ENCODE results near the gene FOXA2.

The FOXA2 gene

DNA sequence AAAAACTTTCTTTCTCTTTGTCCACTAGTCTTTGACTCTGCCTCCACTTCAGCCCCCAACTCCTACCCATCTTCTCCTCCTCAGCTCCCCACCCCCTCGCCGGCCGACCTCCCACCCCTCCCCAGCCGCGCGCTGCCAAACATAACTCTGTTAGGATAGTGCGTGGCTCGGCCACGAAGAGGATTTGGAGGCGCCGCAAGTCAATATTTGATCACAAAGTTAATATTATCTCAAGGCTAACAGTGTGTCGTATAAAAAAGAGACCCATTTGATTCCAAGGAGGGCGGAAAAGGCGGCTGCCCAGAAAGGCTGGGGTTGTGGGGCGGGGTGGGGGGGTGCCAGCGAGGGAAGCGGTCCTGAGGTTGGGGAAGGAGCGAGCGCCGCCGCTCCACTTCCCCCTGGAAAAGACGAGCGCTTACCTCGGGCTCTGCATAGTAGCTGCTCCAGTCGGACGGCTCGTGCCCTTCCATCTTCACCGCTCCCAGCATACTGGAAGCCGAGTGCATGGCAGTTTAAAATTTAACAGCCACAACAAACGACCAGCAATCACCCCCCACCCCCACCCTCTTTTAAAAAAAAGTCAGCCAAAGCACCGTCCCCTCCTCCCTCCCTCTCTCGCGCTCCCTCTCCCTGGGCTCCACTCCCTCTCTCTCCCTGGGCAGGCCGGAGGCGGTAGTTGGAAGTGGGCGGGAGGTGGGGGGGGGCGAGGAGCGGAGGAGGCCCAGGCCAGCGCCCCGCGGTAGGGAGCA, 425 bp downstream of the FOXA2 start:
- no peak for DNase-seq

DNA sequence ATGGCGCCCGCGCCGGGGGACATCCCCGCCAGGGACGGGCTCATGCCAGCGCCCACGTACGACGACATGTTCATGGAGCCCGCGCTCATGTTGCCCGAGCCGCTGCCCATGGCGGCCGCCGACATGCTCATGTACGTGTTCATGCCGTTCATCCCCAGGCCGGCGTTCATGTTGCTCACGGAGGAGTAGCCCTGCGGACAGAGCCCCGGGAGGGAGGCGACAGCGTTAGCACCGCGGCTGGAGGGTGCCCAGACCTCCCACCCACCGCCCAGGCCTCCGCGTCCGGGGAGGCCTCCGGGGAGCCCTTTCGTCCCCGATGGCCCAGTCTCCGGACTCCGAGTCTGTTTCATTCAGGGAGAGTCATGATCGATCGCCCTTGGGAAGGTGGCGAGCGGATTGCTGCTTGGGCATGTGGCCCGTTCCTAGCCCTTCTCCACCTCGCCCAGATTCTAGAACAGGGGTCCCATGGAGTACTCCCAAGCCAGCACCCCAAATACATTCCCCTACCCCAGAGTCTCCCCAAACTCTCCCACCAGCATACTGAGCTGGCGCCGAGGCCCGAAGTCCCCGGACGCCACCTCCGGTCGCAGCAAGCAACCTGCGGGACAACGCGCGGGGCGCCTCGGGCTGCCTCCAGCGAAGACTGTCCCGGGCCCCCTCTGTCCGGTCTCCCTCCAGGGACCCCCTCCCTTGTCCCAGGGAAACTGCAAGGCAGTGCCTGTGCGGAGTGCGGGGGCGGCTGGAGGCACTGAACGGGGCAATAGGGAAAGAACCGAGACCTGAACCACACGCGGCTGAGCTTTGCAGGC, 1.2 kb downstream of the FOXA2 start:
- no peak for DNase-seq

DNA sequence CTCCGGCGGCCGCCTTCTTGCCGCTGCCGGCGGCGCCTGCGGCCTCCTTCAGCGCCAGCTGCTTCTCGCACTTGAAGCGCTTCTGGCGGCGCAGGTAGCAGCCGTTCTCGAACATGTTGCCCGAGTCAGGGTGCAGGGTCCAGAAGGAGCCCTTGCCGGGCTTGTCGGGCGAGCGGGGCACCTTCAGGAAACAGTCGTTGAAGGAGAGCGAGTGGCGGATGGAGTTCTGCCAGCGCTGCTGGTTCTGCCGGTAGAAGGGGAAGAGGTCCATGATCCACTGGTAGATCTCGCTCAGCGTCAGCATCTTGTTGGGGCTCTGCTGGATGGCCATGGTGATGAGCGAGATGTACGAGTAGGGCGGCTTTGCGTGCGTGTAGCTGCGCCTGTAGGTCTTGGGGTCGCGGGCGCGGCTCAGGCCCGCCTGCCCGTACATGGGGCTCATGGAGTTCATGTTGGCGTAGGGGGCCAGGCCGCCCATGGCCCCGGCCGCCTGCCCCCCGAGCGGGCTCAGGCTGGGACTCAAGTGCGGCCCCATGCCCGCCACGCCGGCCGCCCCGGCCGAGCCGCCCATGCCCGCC, 1.9 kb downstream of the FOXA2 start:
- no peak for DNase-seq

DNA sequence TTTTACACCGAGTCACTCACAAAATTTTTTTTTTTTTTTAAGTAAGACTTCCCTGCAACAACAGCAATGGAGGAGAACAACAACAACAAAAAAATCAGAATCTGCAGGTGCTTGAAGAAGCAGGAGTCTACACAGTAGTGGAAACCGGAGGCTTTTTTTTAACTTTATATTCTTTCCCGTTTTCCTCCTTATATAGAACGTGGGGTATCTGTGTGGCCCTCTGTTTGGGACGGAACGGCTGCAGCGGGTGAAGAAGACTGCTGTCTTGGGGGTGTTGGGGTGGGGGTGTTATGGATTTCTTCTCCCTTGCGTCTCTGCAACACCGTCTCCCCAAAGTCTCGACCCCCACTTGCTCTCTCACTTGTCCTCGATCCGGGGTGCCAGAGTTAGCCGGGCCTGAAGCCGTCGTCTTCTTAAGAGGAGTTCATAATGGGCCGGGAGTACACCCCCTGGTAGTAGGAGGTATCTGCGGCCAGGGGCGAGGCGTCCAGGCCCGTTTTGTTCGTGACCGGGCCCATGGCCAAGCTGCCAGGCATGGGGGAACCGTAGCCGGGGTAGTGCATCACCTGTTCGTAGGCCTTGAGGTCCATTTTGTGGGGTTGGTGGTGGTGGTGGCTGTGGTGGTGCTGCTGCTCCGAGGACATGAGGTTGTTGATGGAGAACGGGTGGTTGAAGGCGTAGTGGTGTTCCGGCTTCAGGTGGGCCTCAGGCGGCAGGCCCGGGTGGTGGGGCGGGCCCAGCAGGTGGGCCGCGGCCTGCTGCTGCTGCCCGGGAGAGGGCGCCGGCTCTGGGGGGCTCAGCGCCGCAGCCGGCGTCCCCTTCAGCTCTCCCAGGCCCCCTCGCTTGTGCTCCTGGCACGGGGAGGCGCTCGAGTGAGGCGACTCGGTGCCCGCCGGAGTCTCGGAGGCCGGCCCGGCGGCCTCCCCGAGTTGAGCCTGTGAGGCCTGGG, 2.7 kb downstream of the FOXA2 start:
- no peak for DNase-seq

DNA sequence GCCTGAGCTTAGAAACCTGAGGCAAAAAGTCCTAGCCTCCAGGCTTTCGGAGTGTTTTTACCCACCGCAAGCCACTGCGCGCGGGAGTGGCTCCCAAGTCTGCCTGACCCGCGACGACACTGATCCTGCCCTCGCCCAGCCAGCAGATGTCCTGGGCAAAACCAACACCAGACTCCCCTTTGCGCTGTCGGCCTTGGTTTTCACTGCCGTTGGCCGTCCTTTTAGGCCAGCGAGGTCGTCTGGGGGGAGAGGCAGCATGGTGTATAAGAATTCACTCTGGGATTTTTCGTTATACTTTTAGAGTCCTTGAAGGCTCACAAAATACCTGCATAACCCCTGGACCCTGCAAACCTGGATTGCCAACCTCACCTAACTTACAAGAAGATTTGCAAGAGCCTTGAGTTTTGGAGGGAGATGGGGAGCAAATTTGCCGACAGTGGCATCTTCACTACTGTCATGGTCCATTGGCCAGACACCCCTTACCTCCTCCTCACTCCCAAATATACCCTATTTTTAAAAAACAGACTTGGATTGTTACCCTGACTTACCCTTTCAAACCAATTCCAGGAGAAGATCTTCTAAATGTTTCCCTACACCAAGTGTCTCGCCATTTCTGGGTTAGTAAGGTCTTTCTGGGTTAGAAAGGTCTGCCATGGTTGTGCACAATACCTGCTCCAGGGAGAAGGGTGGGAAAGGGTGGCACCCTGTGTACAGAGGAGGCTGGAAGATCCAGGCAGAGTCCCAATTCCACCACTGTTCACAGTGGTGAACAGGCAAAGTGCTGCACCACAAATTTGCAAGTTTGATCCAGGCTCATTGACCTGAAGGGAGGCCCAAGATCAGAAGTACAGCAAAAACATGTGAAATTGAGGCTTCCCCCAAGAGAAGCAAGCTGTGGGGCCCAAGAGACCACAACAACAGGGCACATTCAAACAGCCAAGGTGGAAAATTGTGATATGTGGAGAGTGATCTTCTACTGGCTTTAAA, 4.4 kb downstream of the FOXA2 start:
- no peak for DNase-seq

DNA sequence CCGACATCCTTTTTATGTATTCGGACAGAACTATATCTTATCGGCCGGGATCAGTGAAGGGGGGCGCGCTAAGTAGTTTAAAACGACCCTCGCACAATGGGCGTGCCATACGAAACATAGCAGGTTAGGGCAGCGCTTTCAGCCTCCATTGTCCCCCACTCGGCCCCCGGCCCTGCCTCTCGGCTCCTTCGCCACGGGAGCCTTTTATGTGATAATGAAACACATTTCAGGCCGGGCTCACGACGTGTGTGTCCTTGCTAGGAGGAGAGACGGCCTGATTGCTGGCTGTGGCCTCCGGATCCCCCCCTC, 5.3 kb downstream of the FOXA2 start:
- no peak for DNase-seq

DNA sequence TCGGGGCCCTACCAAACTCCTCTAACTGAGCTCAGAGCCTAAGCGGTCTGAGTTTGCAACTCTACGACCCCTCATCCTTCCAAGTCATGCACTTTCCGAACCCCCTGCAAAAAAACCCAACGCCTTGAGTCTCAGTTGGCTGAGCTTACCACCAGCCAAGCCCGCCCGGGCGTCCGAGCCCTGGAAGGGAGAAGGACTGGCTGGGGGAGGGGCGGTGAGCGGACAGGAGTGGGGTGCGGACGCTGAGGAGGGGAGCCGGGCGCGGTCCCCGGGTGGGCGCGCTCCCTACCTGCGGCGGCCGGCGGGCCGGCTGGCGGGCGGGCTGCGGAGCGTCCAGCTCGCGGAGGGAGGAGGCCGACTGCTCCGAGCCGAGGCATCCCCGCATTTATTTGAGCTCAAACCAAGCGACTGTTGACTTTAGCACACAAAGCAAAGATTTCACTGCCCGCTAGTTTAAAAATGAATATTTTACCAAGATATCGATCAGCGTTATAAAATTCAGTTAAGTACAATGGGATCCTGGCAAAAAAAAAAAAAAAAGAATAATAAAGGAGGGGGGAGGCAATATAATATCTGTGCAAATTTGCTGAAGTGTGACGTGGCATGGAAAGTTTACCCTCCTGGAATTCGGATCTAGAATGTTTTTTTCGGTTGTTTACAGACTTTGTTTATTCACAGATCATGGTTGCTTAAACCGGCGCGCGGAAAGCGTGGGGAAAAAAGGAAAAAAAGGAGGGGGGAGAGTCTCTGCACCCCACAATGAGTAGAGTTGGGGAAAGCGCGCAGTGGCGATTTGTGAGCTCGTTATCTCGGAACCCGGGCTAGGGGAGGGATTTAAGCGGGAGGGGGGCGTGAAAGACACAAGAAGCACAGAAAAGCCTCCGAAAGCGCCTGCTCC, 5.9 kb downstream of the FOXA2 start:
- no peak for DNase-seq

DNA sequence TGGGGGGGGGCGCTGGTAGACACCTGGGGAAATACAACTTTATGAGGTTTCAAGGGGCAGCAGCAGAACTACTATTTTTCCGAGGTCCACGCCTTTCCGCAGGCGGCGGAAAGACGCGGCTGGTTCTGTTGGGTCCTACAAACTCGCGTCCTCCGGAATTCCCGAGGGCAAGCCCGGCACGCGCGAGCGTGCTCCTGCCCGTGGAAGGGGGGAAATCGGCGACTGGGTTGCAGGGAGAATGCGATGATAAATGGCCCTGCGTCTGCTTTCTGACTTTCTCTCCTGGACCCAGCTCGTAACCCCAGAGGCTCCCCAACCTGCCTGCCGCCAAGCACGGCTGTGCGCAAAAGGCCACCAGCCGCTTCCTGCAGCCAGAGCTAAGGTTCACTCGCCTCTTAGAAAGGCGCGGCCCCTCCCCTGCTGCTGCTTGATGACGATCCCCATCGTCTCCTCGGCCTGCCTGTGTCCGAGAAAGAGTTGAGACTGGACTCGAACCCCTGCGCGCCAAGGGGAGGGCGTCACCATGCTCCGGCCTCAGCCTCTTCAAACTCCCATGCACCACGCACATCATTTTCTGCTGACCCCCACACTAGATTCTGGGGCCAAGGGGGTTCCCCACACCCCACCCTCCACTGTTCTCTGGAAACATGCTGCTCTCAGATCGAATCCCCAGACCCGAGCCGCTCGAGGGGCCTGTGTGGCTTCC, 6.7 kb downstream of the FOXA2 start:
- no peak for DNase-seq

DNA sequence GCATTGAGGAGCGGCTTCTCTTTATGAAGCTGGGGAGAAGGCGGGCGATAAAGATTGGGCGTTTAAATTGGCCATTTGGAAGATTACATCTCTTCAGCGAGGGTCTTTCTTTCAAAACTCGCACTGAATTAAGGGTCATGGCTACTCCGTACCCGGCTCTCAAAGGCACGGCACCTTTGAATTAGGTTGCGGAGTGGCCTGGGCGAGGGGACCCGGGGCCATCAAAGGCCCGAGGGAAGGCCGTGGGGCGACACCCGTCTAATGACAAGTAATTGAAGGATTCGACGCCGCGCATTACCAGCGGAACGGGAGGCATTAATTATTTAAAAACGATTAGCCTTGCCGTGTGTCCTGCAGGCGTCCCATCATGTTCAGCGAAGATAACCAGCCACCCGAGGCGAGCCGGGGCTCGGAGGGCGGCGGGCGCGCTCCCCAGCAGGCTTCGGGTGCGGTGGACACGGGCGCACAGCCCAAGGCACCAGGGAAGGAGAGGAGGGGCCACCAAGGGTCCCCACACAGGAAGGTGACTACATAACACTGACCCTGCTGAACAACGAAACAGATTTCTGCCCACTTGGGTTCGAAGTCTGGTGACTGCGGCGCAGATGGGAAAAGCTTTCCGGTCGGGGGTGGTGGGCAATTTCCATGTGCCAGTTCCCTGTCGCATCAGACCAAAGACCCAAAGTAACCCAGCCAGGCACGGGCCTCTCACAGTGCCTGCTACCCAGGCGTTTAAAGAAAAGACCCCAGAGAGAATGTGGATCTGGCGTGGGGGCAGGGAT, 7.4 kb downstream of the FOXA2 start:
- no peak for DNase-seq

DNA sequence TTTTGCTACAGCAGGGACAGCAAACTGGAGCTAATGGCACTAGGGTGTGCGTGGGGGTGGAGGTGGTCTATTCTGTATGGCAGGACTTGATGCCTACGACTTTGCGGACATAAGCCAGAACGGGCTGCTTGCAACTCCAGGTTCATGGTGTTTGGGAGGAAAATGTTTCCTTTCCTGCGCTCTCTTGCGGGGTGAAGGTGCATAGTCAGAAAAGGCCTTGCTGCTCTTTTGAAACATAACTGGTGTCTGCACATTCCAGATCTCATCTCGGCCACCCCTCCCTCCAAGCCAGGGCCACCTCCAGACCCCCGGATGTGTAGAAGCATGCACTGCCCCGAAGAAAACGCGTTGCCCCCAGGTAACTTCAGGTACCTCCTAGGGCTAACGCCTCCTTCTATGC, 8.1 kb downstream of the FOXA2 start:
- DNase-seq, result no peak

DNA sequence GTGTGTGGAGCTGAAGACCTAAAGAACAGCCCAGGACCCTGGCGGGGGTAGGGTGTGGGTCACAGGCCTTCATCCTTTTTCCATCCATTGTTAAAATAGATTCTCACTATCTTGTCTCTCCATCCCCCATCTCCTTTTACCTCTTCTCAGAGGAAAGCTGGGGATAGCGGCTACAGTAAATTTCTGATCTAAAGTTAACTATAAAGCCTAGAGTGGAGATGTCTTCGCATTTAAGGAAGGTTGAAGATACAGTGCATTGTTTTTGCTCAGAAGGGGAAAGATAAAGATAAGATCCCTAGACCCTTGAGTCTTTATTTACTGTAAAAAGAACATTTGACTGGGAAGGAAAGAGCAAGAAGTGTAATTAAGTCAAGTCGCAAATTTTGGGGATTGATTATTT, 8.6 kb downstream of the FOXA2 start:
- DNase-seq, result no peak

DNA sequence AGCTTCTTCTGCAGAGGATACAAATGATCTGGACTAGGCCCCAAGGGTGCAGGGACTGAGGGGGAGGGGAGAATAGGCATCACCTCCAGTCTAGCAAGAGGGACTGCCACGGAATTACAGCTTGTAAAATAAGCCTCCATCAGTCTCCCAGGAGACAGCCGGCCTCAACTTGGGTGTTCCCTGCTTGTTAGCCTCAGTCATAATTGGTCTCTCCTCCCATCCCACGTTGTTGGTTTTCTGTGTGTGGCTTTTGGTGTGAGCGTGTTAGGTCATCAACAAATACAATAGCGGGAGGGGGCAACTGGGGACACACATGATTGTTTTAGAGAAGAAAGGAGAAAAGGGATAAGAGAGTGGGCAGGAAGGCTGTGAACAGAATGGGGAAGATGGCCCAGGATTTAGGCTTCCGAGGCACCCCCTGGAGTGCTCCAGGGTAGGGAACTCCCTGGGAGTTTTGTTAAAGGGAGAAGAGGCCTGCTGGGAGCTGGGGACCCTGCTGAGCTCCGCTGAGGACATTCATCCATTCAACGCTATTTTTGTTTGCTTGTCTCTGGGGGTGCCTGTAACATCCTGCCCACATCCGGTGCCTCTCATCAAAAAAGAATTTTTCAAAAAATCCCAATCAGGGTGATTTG, 9.2 kb downstream of the FOXA2 start:
- DNase-seq, result no peak

DNA sequence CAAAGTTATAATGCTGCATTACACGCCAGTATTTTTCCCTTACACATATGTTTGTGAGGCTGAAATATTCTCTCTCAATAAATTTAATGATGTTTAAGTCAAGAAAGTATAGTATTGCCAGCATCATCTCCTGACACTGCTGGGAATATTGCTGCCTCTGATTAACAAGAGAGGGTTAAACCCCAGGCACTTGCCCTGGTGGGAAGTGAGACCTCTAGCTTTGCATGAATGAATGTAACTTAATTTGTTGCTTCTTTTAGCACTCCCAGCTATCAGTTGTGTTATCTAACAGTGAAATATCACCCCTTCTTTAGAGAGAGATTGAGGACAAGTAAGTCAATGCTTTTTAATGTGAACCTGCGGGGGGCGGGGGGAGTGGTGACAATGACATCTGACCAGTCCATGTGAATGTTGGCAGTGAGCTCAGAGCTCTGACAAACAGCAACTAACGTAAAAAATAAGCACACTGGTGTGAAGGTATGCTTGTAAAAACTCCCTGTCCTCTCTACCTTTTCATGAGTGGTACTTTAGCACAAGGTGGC, 9.8 kb downstream of the FOXA2 start:
- DNase-seq, result no peak

DNA sequence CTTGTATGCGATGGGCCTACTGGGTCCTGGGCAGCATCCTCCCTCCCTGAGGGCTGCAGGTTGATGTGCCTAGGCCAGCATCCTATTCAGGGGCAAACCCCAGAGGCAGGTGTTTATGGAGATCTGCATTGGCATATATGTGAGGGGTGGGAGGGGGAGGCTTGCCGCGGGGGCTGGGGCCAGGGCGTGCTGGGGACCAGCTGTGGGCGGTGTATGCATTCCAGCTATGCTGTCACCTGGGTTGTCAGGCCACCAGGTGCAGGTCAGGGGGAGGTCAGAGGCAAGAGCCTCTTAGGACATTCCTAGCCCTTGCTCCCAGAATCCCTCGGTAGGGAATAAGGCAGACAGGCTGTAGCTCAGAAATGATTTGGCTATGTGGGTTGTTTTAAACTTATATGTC, 11.9 kb downstream of the FOXA2 start:
- no peak for DNase-seq

DNA sequence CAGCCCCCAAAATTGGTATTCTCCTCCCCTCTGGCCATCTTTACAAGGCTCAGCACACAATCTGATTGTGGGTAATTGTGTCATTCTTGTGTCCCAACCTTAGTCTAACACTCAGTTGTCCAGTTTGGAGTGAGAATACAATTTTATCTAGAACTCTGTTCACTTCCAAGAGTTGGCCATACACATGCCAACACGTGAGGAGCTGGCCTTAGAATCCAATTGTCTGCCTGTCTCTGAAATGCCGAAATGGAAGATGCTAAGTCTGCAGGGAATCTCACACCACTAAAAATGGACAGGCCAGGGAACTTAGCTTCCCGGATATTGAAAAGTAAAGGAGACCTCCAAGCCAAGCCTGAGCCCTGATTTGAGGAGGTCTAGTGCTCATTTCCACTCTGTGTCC, 12.3 kb downstream of the FOXA2 start:
- DNase-seq, result no peak

DNA sequence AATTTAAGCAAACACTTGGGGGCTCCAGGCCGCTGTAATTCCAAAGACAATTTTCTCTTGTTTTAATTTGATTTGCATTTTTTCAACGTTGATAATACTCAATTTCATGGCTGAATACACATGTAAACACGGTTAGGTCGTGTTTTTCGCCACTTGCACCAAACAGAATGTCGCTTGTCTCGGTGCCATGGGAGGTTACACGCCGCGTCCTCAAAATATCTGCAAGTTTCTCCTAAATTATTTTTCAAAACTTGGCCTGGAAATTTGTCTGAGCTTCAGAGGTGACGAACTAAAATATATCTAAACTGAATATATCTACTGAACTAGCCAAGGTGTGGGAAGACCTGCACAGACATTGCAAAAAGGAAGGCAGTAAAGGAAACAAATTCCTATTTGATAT, 15.0 kb downstream of the FOXA2 start:
- DNase-seq, result no peak

DNA sequence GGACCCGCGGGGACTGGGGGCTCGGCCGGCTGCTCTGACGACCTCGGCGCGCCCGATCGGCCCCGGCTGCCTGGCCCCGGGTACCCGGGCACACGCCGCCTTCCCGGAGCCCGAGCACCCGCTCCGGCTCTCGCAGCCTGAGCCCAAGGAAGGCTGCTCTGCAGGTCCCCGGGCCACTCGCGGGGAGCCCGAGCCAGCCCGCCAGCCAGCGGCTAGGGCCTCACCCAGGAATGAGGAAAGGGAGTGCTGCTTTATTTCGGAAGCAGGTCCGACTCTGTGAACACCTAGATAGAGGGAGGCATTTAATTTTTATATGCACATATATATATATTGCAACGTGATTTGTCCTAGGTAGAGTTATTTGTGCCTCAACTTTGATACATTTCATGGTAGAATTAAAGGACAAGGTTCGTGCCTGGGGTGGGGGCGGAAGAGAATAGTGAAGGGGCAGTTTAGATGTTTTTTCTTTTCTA, 15.5 kb downstream of the FOXA2 start:
- no peak for DNase-seq
